ENCODE results near the gene OSTC. TPM values are rescaled to one million over a fixed set of nuclear protein-coding genes. Genes with fewer than 3 reads are reported as not detected.

The OSTC gene
- total RNA-seq, 2 donors from 2014 or later = 195 to 215 TPM

GRCh38 chr4:108694423-108694822 lies 44.0 kb downstream of the OSTC start:
- H3K4me1 Mint-ChIP-seq = peaks cover 19% of the 10 kb centered on the region
- H3K9me3 Mint-ChIP-seq = no peaks in the 10 kb centered on the region
- no peak overlapping the region for H3K27ac Mint-ChIP-seq

DNA sequence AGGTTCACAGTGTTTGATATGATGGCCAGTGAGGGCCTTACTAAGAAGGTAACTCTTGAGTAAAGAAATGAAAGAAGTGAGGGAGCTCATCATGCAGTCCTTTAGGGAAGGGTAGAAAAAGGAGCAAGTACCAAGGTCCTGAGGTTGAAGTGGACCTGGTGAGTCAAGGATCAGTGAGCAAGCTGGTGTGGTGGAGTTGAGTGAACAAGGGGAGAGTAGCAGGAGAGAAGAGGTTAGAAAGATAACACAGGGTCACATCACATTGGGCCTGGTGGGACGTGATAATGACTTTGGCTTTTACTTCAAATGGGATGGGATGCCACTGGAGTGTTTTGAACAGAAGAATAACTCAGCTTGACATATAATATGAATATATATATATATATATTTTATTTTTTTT lies 44.7 kb downstream of the OSTC start:
- DNase-seq = no peak
- H3K27ac Mint-ChIP-seq = no peak overlapping the region
- Histone ChIP-seq H3K36me3 (ENCODE audit: control insufficient read depth, insufficient read depth, low read length) (no peaks in the 10 kb centered on the region), H3K9me3 (ENCODE audit: control insufficient read depth, low read length) (no peaks in the 10 kb centered on the region), H3K9ac (ENCODE audit: extremely low read depth, low read length, poor library complexity, severe bottlenecking) (no peak overlapping the region), H3K4me3 (ENCODE audit: low read length) (no peak overlapping the region), H3K27me3 (ENCODE audit: control insufficient read depth, insufficient read depth, low read length, poor library complexity, severe bottlenecking) (no peaks in the 10 kb centered on the region), H3K27ac (ENCODE audit: low read depth, low read length) (no peak overlapping the region), H3K4me1 (ENCODE audit: control insufficient read depth, insufficient read depth, low read length) (peaks cover 2% of the 10 kb centered on the region)
- 100% methylated on average over 1 of the region's 1 CpG; no CpG with 5 or more reads in 1 of the 2 experiments for WGBS, 2 experiments (ENCODE audit: insufficient coverage in 1 of 2, insufficient read length in 1 of 2)
- H3K36me3 Mint-ChIP-seq (ENCODE audit: low read depth) = no peaks in the 10 kb centered on the region
- no peak overlapping the region for H3K4me3 Mint-ChIP-seq
- no peaks in the 10 kb centered on the region for H3K9me3 Mint-ChIP-seq
- H3K27me3 Mint-ChIP-seq (ENCODE audit: insufficient read depth) = no peaks in the 10 kb centered on the region
- H3K4me1 Mint-ChIP-seq = peaks cover 21% of the 10 kb centered on the region
- TF ChIP-seq CTCF (conservative IDR thresholded peaks at IDR 0.05) = no peak

More at GRCh38 chr4:108694423-108694822, 44.0 kb downstream of the OSTC start:
- no peaks in the 10 kb centered on the region for H3K9me3 ChIP-seq (ENCODE audit: control insufficient read depth, low read length)
- peaks cover 2% of the 10 kb centered on the region for H3K4me1 ChIP-seq (ENCODE audit: control insufficient read depth, insufficient read depth, low read length)
- 88% methylated on average over 2 to 3 of the region's 3 CpGs for WGBS, 2 experiments (ENCODE audit: insufficient coverage in 1 of 2, insufficient read length in 1 of 2)
- no peaks in the 10 kb centered on the region for H3K27me3 ChIP-seq (ENCODE audit: control insufficient read depth, insufficient read depth, low read length, poor library complexity, severe bottlenecking)
- no peak overlapping the region for H3K27ac ChIP-seq (ENCODE audit: low read depth, low read length)
- Mint-ChIP-seq H3K4me3 (no peak overlapping the region), H3K36me3 (ENCODE audit: low read depth) (no peaks in the 10 kb centered on the region), H3K27me3 (ENCODE audit: insufficient read depth) (no peaks in the 10 kb centered on the region)
- H3K36me3 ChIP-seq (ENCODE audit: control insufficient read depth, insufficient read depth, low read length) = no peaks in the 10 kb centered on the region
- no peak for DNase-seq
- H3K4me3 ChIP-seq (ENCODE audit: low read length) = no peak overlapping the region
- no peak overlapping the region for H3K9ac ChIP-seq (ENCODE audit: extremely low read depth, low read length, poor library complexity, severe bottlenecking)
- TF ChIP-seq CTCF (conservative IDR thresholded peaks at IDR 0.05) = no peak

DNA sequence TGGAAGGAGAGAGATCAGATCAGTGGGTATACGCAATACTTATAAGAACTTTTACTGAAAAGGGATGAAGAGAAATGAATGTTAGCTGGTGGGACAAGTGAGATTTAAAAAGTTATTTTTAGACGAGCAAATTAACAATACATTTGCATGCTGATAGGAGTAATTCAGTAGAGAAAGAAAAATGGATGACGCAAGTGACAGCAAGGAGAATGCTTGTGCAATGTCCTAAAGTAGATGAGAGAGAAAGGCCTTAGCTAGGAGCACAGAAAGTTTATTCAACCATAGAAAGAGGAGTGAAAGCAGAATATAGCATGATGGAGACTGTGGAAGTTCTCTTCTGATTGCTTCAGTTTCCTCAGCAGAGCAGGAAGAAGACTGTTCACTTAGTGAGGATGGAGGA lies 45.8 kb downstream of the OSTC start:
- H3K36me3 Mint-ChIP-seq (ENCODE audit: low read depth) = no peaks in the 10 kb centered on the region
- H3K9me3 ChIP-seq (ENCODE audit: control insufficient read depth, low read length) = no peaks in the 10 kb centered on the region
- H3K4me3 ChIP-seq (ENCODE audit: low read length) = no peak overlapping the region
- peaks cover 25% of the 10 kb centered on the region for H3K4me1 Mint-ChIP-seq
- H3K27ac ChIP-seq (ENCODE audit: low read depth, low read length) = no peak overlapping the region
- no peak for TF ChIP-seq CTCF (conservative IDR thresholded peaks at IDR 0.05)
- H3K36me3 ChIP-seq (ENCODE audit: control insufficient read depth, insufficient read depth, low read length) = no peaks in the 10 kb centered on the region
- WGBS, 2 experiments (ENCODE audit: insufficient coverage in 1 of 2, insufficient read length in 1 of 2) = 87 to 94% methylated on average over 3 of the region's 3 CpGs
- no peak for DNase-seq
- H3K9me3 Mint-ChIP-seq = no peaks in the 10 kb centered on the region
- H3K4me3 Mint-ChIP-seq = no peak overlapping the region
- no peaks in the 10 kb centered on the region for H3K27me3 Mint-ChIP-seq (ENCODE audit: insufficient read depth)
- H3K27me3 ChIP-seq (ENCODE audit: control insufficient read depth, insufficient read depth, low read length, poor library complexity, severe bottlenecking) = no peaks in the 10 kb centered on the region
- peaks cover 2% of the 10 kb centered on the region for H3K4me1 ChIP-seq (ENCODE audit: control insufficient read depth, insufficient read depth, low read length)
- H3K27ac Mint-ChIP-seq = no peak overlapping the region
- no peak overlapping the region for H3K9ac ChIP-seq (ENCODE audit: extremely low read depth, low read length, poor library complexity, severe bottlenecking)

Data from endodermal cell (in vitro differentiated cells).